HS-27A (cell line): Measurements from ENCODE around the gene BARHL2.

Source experiments
- DNase-seq: peaks from one replicate; pipeline ENCODE4 v3.0.0-alpha.2; 2012; ENCODE audit warnings: low read depth, missing footprints

Gene BARHL2

GRCh38 chr1:90710579-90711536 lies 6.2 kb downstream of the BARHL2 start:
- no peak for DNase-seq

- DNase-seq, result no peak
Observed at GRCh38 chr1:90709535-90709934, 7.6 kb downstream of the BARHL2 start.

- no peak for DNase-seq
Observed at GRCh38 chr1:90708826-90709225, 8.3 kb downstream of the BARHL2 start.

GRCh38 chr1:90708236-90708786 lies 8.8 kb downstream of the BARHL2 start:
- no peak for DNase-seq

- DNase-seq, result no peak
Observed at GRCh38 chr1:90707363-90707710, 9.8 kb downstream of the BARHL2 start.

- DNase-seq, result no peak
Observed at GRCh38 chr1:90706437-90707362, 10.4 kb downstream of the BARHL2 start.

GRCh38 chr1:90705956-90706355 lies 11.1 kb downstream of the BARHL2 start:
- DNase-seq, result no peak

- no peak for DNase-seq
Observed at GRCh38 chr1:90704817-90705216, 12.3 kb downstream of the BARHL2 start.

GRCh38 chr1:90694846-90695245 lies 22.3 kb downstream of the BARHL2 start:
- DNase-seq, result no peak

- no peak for DNase-seq
Observed at GRCh38 chr1:90687747-90688146, 29.4 kb downstream of the BARHL2 start.

- no peak for DNase-seq
Observed at GRCh38 chr1:90675161-90675847, 41.8 kb downstream of the BARHL2 start.

- DNase-seq, result no peak
Observed at GRCh38 chr1:90671741-90672140, 45.4 kb downstream of the BARHL2 start.

- DNase-seq, result no peak
Observed at GRCh38 chr1:90671251-90671650, 45.9 kb downstream of the BARHL2 start.
